ENCODE data around the gene RAPSN. TPM values are rescaled to one million over a fixed set of nuclear protein-coding genes. Genes with fewer than 3 reads are reported as not detected.

The RAPSN gene
- total RNA-seq, 2 experiments from 2014 or later, result not detected

- no peak overlapping the region for H2AFZ ChIP-seq (ENCODE audit: low read length)
- H3K9me3 ChIP-seq (ENCODE audit: low read length), result no peaks in the 10 kb centered on the region
- peaks cover 14% of the 10 kb centered on the region for H3K4me1 ChIP-seq (ENCODE audit: insufficient read depth, low read length, poor library complexity, severe bottlenecking)
- H3K79me2 ChIP-seq (ENCODE audit: insufficient read depth, low read depth, low read length), result no peaks in the 10 kb centered on the region
- POLR2A ChIA-PET, result no interaction called here
- intact Hi-C loops (cut with micrococcal nuclease; ENCODE audit: unreplicated experiment), result no loop called here
- H3K9me2 ChIP-seq (ENCODE audit: insufficient read depth, low read length), result no peaks in the 10 kb centered on the region
- H3K4me3 ChIP-seq (ENCODE audit: low read depth, low read length, poor library complexity, severe bottlenecking), result no peak overlapping the region
- no peak for DNase-seq (ENCODE audit: low spot score)
- CTCF ChIA-PET (ENCODE audit: unreplicated experiment), result interaction anchor here (0.5 kb wide), 1 partner anchor 79 kb away, joined by 3 read pairs; no protein-coding TSS in a partner anchor
- H3K36me3 ChIP-seq (ENCODE audit: insufficient read depth, low read length), result peaks cover 49% of the 10 kb centered on the region
- no peak for TF ChIP-seq CTCF (conservative IDR thresholded peaks at IDR 0.05; ENCODE audit: low read length)
- TF ChIP-seq EZH2phosphoT487 (IDR thresholded peaks at IDR 0.05; ENCODE audit: borderline replicate concordance, low read depth, low read length), result no peak
- H3K27ac ChIP-seq (ENCODE audit: low read depth, low read length, poor library complexity, severe bottlenecking), result no peak overlapping the region
- no TSS peak for BruUV-seq (replicated peaks)
- no peak overlapping the region for H3K4me2 ChIP-seq (ENCODE audit: low read length)
- no peaks in the 10 kb centered on the region for H4K20me1 ChIP-seq (ENCODE audit: insufficient read depth, low read length)
These were observed 34.8 kb downstream of the RAPSN start for GRCh38 chr11:47413908-47414684.

- no peak for TF ChIP-seq CTCF (conservative IDR thresholded peaks at IDR 0.05; ENCODE audit: low read length)
- TF ChIP-seq EZH2phosphoT487 (IDR thresholded peaks at IDR 0.05; ENCODE audit: borderline replicate concordance, low read depth, low read length), result no peak
- no TSS peak for BruUV-seq (replicated peaks)
- no peaks in the 10 kb centered on the region for H3K79me2 ChIP-seq (ENCODE audit: insufficient read depth, low read depth, low read length)
- H3K4me2 ChIP-seq (ENCODE audit: low read length), result no peak overlapping the region
- no peak for DNase-seq (ENCODE audit: low spot score)
- H3K4me1 ChIP-seq (ENCODE audit: insufficient read depth, low read length, poor library complexity, severe bottlenecking), result peaks cover 18% of the 10 kb centered on the region
- no peak overlapping the region for H2AFZ ChIP-seq (ENCODE audit: low read length)
- no peaks in the 10 kb centered on the region for H3K9me2 ChIP-seq (ENCODE audit: insufficient read depth, low read length)
- peaks cover 41% of the 10 kb centered on the region for H3K36me3 ChIP-seq (ENCODE audit: insufficient read depth, low read length)
- H3K9me3 ChIP-seq (ENCODE audit: low read length), result no peaks in the 10 kb centered on the region
- H4K20me1 ChIP-seq (ENCODE audit: insufficient read depth, low read length), result no peaks in the 10 kb centered on the region
- ChIA-PET POLR2A (interaction anchor here (0.6 kb wide), 1 partner anchor 193 kb away, joined by 3 read pairs; no protein-coding TSS in a partner anchor), CTCF (ENCODE audit: unreplicated experiment) (no interaction called here)
- intact Hi-C loops (cut with micrococcal nuclease; ENCODE audit: unreplicated experiment), result no loop called here
- H3K4me3 ChIP-seq (ENCODE audit: low read depth, low read length, poor library complexity, severe bottlenecking), result no peak overlapping the region
- no peak overlapping the region for H3K27ac ChIP-seq (ENCODE audit: low read depth, low read length, poor library complexity, severe bottlenecking)
These were observed 35.6 kb downstream of the RAPSN start for GRCh38 chr11:47413351-47413750.
